GM19395 (cell line): ENCODE measurements around the gene TMTC1.

ENCODE experiments used
- ATAC-seq: cut with Tn5 transposase; IDR thresholded peaks from one replicate; pipeline ENCODE4 v1.9.1; 2021; ENCODE audit warnings: mild to moderate bottlenecking, moderate library complexity; ENCODE audit not compliant: unreplicated experiment

Gene TMTC1

GRCh38 chr12:29781188-29781587 lies 2.6 kb downstream of the TMTC1 start:
- ATAC-seq = no peak

- no peak for ATAC-seq
These were observed 3.7 kb downstream of the TMTC1 start for GRCh38 chr12:29780084-29780483.

GRCh38 chr12:29778531-29778930 lies 5.2 kb downstream of the TMTC1 start:
- no peak for ATAC-seq

- no peak for ATAC-seq
These were observed 10.7 kb downstream of the TMTC1 start for GRCh38 chr12:29773076-29773475.

- ATAC-seq = no peak
These were observed 12.0 kb downstream of the TMTC1 start for GRCh38 chr12:29771786-29772185.

GRCh38 chr12:29771165-29771564 lies 12.6 kb downstream of the TMTC1 start:
- ATAC-seq = no peak

GRCh38 chr12:29769162-29769858 lies 14.4 kb downstream of the TMTC1 start:
- ATAC-seq = no peak

- no peak for ATAC-seq
These were observed 15.4 kb downstream of the TMTC1 start for GRCh38 chr12:29768372-29768771.

- no peak for ATAC-seq
These were observed 20.4 kb downstream of the TMTC1 start for GRCh38 chr12:29763301-29763683.

- ATAC-seq = no peak
These were observed 21.0 kb downstream of the TMTC1 start for GRCh38 chr12:29762637-29763300.

GRCh38 chr12:29759950-29760349 lies 23.8 kb downstream of the TMTC1 start:
- ATAC-seq = no peak

- no peak for ATAC-seq
These were observed 26.9 kb downstream of the TMTC1 start for GRCh38 chr12:29756741-29757390.

- ATAC-seq = no peak
These were observed 29.2 kb downstream of the TMTC1 start for GRCh38 chr12:29754235-29755189.

GRCh38 chr12:29752121-29752520 lies 31.6 kb downstream of the TMTC1 start:
- ATAC-seq = no peak

GRCh38 chr12:29751676-29752075 lies 32.1 kb downstream of the TMTC1 start:
- no peak for ATAC-seq

GRCh38 chr12:29750928-29751220 lies 32.9 kb downstream of the TMTC1 start:
- ATAC-seq = no peak

GRCh38 chr12:29750131-29750927 lies 33.4 kb downstream of the TMTC1 start:
- peak; percentile 84 for ATAC-seq

GRCh38 chr12:29744365-29744764 lies 39.4 kb downstream of the TMTC1 start:
- no peak for ATAC-seq

- ATAC-seq = no peak
These were observed 39.9 kb downstream of the TMTC1 start for GRCh38 chr12:29743801-29744200.

GRCh38 chr12:29743077-29743476 lies 40.7 kb downstream of the TMTC1 start:
- ATAC-seq = no peak
